OCI-LY1 (cell line): ENCODE measurements around the gene SLIT3.

Experiments
- H2AFZ ChIP-seq: fragments of 200-600 bp; sonication (generic), shearing (Covaris generic); 2 replicates; pipeline ENCODE4 v1.6.0; 2014; ENCODE audit warnings: antibody characterized with exemption, mild to moderate bottlenecking, low read length
- H3F3A ChIP-seq: fragments of 200-600 bp; sonication (generic), shearing (Covaris generic); 2 replicates; pipeline ENCODE4 v1.6.0; 2014; ENCODE audit warnings: mild to moderate bottlenecking, antibody characterized with exemption, low read length, moderate library complexity; ENCODE audit not compliant: insufficient read depth
- H3K27ac ChIP-seq: fragments of 200-600 bp; sonication (generic); 2 replicates; pipeline ENCODE4 v1.5.1; 2014; ENCODE audit warnings: low read length, mixed run types, mild to moderate bottlenecking, low read depth; ENCODE audit not compliant: poor library complexity, severe bottlenecking
- H3K27me3 ChIP-seq: fragments of 200-600 bp; sonication (generic); 2 replicates; pipeline ENCODE4 v1.6.0; 2014; ENCODE audit warnings: antibody characterized with exemption, mild to moderate bottlenecking, low read length, moderate library complexity; ENCODE audit not compliant: insufficient read depth
- H3K36me3 ChIP-seq: fragments of 200-600 bp; sonication (generic); 2 replicates; pipeline ENCODE4 v1.6.1; 2014; ENCODE audit warnings: mild to moderate bottlenecking, antibody characterized with exemption, low read length, moderate library complexity, mixed read lengths; ENCODE audit not compliant: insufficient read depth
- H3K4me1 ChIP-seq: fragments of 200-600 bp; sonication (generic); 2 replicates; pipeline ENCODE4 v1.5.1; 2014; ENCODE audit warnings: mild to moderate bottlenecking, low read length, moderate library complexity; ENCODE audit not compliant: insufficient read depth, severe bottlenecking
- H3K4me2 ChIP-seq: fragments of 200-600 bp; sonication (generic), shearing (Covaris generic); 2 replicates; pipeline ENCODE4 v1.6.1; 2014; ENCODE audit warnings: low read length
- H3K4me3 ChIP-seq: fragments of 200-600 bp; sonication (generic); 2 replicates; pipeline ENCODE4 v1.5.1; 2014; ENCODE audit warnings: low read length, low read depth, mild to moderate bottlenecking, mixed read lengths; ENCODE audit not compliant: poor library complexity, severe bottlenecking
- H3K79me2 ChIP-seq: fragments of 200-600 bp; shearing (Covaris generic); 2 replicates; pipeline ENCODE4 v1.6.1; 2016; ENCODE audit warnings: mixed run types, low read length, mixed read lengths; ENCODE audit not compliant: insufficient read depth
- H3K9ac ChIP-seq: fragments of 200-600 bp; sonication (generic), shearing (Covaris generic); 2 replicates; pipeline ENCODE4 v1.6.1; 2014; ENCODE audit warnings: mild to moderate bottlenecking, low read length, mixed read lengths
- H3K9me2 ChIP-seq: fragments of 200-600 bp; sonication (generic), shearing (Covaris generic); 2 replicates; pipeline ENCODE4 v1.6.1; 2014; ENCODE audit warnings: low read depth, mild to moderate bottlenecking, low read length, mixed read lengths
- H3K9me3 ChIP-seq: fragments of 200-600 bp; shearing (Covaris generic); 2 replicates; pipeline ENCODE4 v1.6.1; 2014; ENCODE audit warnings: low read length, mixed read lengths
- H4K20me1 ChIP-seq: fragments of 200-600 bp; sonication (generic), shearing (Covaris generic); 2 replicates; pipeline ENCODE4 v1.6.0; 2016; ENCODE audit warnings: mild to moderate bottlenecking, low read length; ENCODE audit not compliant: insufficient read depth
- CTCF ChIP-seq: fragments of 200-600 bp; sonication (generic), shearing (Covaris generic); IDR thresholded peaks from 2 replicates; pipeline ENCODE4 v1.5.1; 2017; ENCODE audit warnings: mild to moderate bottlenecking, antibody characterized with exemption, low read length, moderate library complexity, mixed read lengths
- EZH2 ChIP-seq: fragments of 200-600 bp; sonication (generic), shearing (Covaris generic); IDR thresholded peaks from 2 replicates; pipeline ENCODE4 v1.8.0; 2017; ENCODE audit warnings: borderline replicate concordance, mixed run types, mild to moderate bottlenecking, antibody characterized with exemption, low read length, moderate library complexity, mixed read lengths

The SLIT3 gene

GRCh38 chr5:168651648-168652047, 649.3 kb downstream of the SLIT3 start:
- Histone ChIP-seq H3K4me3 (no peak overlapping the region), H3K27ac (no peak overlapping the region), H4K20me1 (no peaks in the 10 kb centered on the region), H2AFZ (no peak overlapping the region), H3K4me2 (no peak overlapping the region), H3K36me3 (no peaks in the 10 kb centered on the region), H3K79me2 (no peaks in the 10 kb centered on the region), H3K27me3 (peaks cover 4% of the 10 kb centered on the region; the same call in 1 of the 2 replicates), H3F3A (no peaks in the 10 kb centered on the region), H3K4me1 (no peaks in the 10 kb centered on the region), H3K9me3 (no peaks in the 10 kb centered on the region; the same call in 1 of the 2 replicates), H3K9me2 (no peaks in the 10 kb centered on the region), H3K9ac (no peak overlapping the region)
- TF ChIP-seq EZH2 (no peak), CTCF (no peak)

DNA sequence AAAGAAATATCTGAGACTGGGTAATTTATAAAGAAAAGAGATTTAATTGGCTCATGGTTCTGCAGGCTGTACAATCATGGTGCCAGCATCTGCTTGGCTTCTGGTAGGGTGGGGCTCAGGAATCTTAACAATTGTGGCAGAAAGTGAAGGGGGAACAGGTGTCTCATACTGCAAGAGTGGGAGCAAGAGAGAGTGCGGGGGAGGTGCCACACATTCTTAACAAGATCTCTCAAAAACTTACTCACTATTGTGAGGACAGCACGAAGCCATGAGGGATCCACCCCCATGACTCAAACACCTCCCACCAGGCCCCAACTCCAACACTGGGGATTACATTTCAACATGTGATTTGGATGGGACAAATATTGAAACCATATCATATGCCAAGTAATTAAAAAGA, 651.6 kb downstream of the SLIT3 start:
- Histone ChIP-seq H3K9me2 (no peaks in the 10 kb centered on the region), H3K27ac (no peak overlapping the region), H3K9ac (no peak overlapping the region), H3K9me3 (no peaks in the 10 kb centered on the region; the same call in 1 of the 2 replicates), H3K4me2 (no peak overlapping the region), H4K20me1 (no peaks in the 10 kb centered on the region), H3K27me3 (no peaks in the 10 kb centered on the region; the same call in 1 of the 2 replicates), H3K4me3 (no peak overlapping the region), H3K36me3 (no peaks in the 10 kb centered on the region), H3K79me2 (no peaks in the 10 kb centered on the region), H3K4me1 (no peaks in the 10 kb centered on the region), H3F3A (no peaks in the 10 kb centered on the region), H2AFZ (no peak overlapping the region)
- TF ChIP-seq EZH2 (no peak), CTCF (no peak)

- H3K79me2 ChIP-seq, result no peaks in the 10 kb centered on the region
- no peak overlapping the region for H3K27ac ChIP-seq
- no peak overlapping the region for H3K9ac ChIP-seq
- no peaks in the 10 kb centered on the region; the same call in 1 of the 2 replicates for H3K9me3 ChIP-seq
- no peak overlapping the region for H2AFZ ChIP-seq
- H3K9me2 ChIP-seq, result no peaks in the 10 kb centered on the region
- no peaks in the 10 kb centered on the region; the same call in 1 of the 2 replicates for H3K27me3 ChIP-seq
- TF ChIP-seq CTCF, result no peak
- TF ChIP-seq EZH2, result no peak
- no peak overlapping the region for H3K4me3 ChIP-seq
- H3K4me2 ChIP-seq, result no peak overlapping the region
- H3K36me3 ChIP-seq, result no peaks in the 10 kb centered on the region
- no peaks in the 10 kb centered on the region for H4K20me1 ChIP-seq
- no peaks in the 10 kb centered on the region for H3K4me1 ChIP-seq
- H3F3A ChIP-seq, result no peaks in the 10 kb centered on the region
Measured at GRCh38 chr5:168648576-168648975, 652.4 kb downstream of the SLIT3 start.
